ENCODE data around the gene CNST. TPM values are rescaled to one million over a fixed set of nuclear protein-coding genes. Genes with fewer than 3 reads are reported as not detected.
A peak's percentile ranks its signal among the peaks of the same experiment; 100 is the strongest.
"Not testable (repeated sequence)": the region's sequence is repeated elsewhere in the genome, so short reads cannot be mapped to it uniquely, and the experiment has no call there.

CNST gene
- total and polyA plus RNA-seq, 9 of the 15 experiments (the other 6 are each of a cell fraction or from before 2014, with no cell fraction given), result 17.0 to 55.3 (median 30.8) TPM

DNA sequence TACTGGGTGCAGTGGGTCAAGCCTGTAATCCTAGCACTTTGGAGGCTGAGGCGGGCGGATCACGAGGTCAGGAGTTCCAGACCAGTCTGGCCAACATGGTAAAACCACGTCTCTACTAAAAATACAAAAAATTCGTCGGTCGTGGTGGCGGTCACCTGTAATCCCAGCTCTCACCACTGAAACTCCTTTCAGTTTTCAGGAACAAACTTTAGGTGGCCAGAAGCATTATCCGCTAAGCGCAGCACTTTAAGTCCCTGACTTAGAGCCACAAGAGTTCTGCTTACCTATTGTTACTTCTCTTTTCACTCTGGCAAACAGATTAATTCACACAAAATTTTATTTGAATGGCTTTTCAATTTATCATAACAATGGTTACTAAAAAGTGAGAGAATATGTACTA, 5.4 kb upstream of the CNST start:
- intact Hi-C loops (cut with micrococcal nuclease), result loop anchor here (10.0 kb wide), 1 partner anchor 374 kb away; the partner anchor contains the start of gene AHCTF1
- H3K9me3 ChIP-seq (replicated peaks; ENCODE audit: control insufficient read depth, insufficient read depth, low read depth, low read length); FAIRE-seq; H3K4me1 ChIP-seq (replicated peaks in 1 of 2; ENCODE audit: control insufficient read depth in 2 of 2, insufficient read depth in 2 of 2, low read length in 2 of 2); in situ Hi-C loops (cut with MboI); H3K9ac ChIP-seq (ENCODE audit: insufficient read depth in 1 of 2, low read depth in 2 of 2, low read length in 2 of 2); H3K27me3 ChIP-seq (ENCODE audit: control insufficient read depth in 2 of 2, insufficient read depth in 2 of 2, low read length in 2 of 2); CTCF ChIA-PET (ENCODE audit: low intra/inter-chr PET ratio); H3K9me1 ChIP-seq (ENCODE audit: control insufficient read depth, insufficient read depth, low read length); BruUV-seq (replicated peaks); POLR2A ChIA-PET; H3K4me3 ChIP-seq; H3K27ac ChIP-seq (ENCODE audit: extremely low read depth, low read depth, low read length); H2AFZ ChIP-seq (ENCODE audit: low read depth, low read length); H3K4me2 ChIP-seq (ENCODE audit: insufficient read depth, low read length); H4K20me1 ChIP-seq (replicated peaks; ENCODE audit: control insufficient read depth, insufficient read depth, low read length): not testable (repeated sequence)
- Histone ChIP-seq H3K79me2 (ENCODE audit: control insufficient read depth, insufficient read depth, low read length) (peaks cover 61% of the 10 kb centered on the region), H3K36me3 (ENCODE audit: control insufficient read depth, insufficient read depth, low read length) (peaks cover 74% of the 10 kb centered on the region)
- ATAC-seq (peak; percentile 49), DNase-seq (ENCODE audit: extremely low read depth in 1 of 4, low spot score in 3 of 4) (peak in 1 of 4 experiments; percentile 31)
- WGBS (ENCODE audit: insufficient coverage, low coverage, missing lambda C conversion rate), result 86% methylated on average over 10 of the region's 10 CpGs
- peak; percentile 100 for TF ChIP-seq ZBTB33 (CRISPR knock-in tag; IDR thresholded peaks at IDR 0.05)
- peak in 2 of 3 experiments; percentile 19 to 42; a peak in 4 of 6 replicates for TF ChIP-seq CTCF (IDR thresholded peaks at IDR 0.05 in 2 of 3, conservative IDR thresholded peaks at IDR 0.05 in 1 of 3; ENCODE audit: insufficient read depth in 2 of 3, low read depth in 1 of 3, low read length in 3 of 3)
- peak in 1 of 2 experiments; percentile 61; a peak in 1 of 3 replicates for TF ChIP-seq CBX3 (IDR thresholded peaks at IDR 0.05; ENCODE audit: borderline replicate concordance in 1 of 2, low read length in 2 of 2)

Data from K562 (cell line).